ENCODE data around the gene MRPS10. TPM values are rescaled to one million over a fixed set of nuclear protein-coding genes. Genes with fewer than 3 reads are reported as not detected.

Gene MRPS10
- polyA plus RNA-seq, 3 donors = 29.8 to 33.2 (median 32.1) TPM

Other genes with a start within 250 kb of the MRPS10 start
- 10 to 100 TPM; 18.0 to 24.0 (median 22.0) TPM for gene TAF8, start 167.3 kb downstream of the MRPS10 start, polyA plus RNA-seq (ENCODE audit: insufficient read length in 3 of 3)
- 1 to 10 TPM; 3.6 to 5.3 (median 4.1) TPM for gene C6orf132, start 75.2 kb downstream of the MRPS10 start, polyA plus RNA-seq (ENCODE audit: insufficient read length in 3 of 3)
- under 1 TPM; 0.07 to 0.24 (median 0.15) TPM for gene GUCA1A, start 44.5 kb downstream of the MRPS10 start, polyA plus RNA-seq (ENCODE audit: insufficient read length in 3 of 3)
- under 1 TPM; 0.43 to 0.85 (median 0.65) TPM for gene GUCA1B, start 22.9 kb downstream of the MRPS10 start, polyA plus RNA-seq (ENCODE audit: insufficient read length in 3 of 3)
- 10 to 100 TPM; 12.7 to 14.0 (median 13.7) TPM for gene TRERF1, start 234.1 kb upstream of the MRPS10 start, polyA plus RNA-seq (ENCODE audit: insufficient read length in 3 of 3)